HG02981 (cell line): ENCODE measurements around the gene THEMIS.
A peak's percentile ranks its signal among the peaks of the same experiment; 100 is the strongest.

Experiments
- ATAC-seq: cut with Tn5 transposase; IDR thresholded peaks from one replicate; pipeline ENCODE4 v1.9.1; 2021; ENCODE audit warnings: mild to moderate bottlenecking, moderate library complexity; ENCODE audit not compliant: unreplicated experiment

THEMIS gene

DNA sequence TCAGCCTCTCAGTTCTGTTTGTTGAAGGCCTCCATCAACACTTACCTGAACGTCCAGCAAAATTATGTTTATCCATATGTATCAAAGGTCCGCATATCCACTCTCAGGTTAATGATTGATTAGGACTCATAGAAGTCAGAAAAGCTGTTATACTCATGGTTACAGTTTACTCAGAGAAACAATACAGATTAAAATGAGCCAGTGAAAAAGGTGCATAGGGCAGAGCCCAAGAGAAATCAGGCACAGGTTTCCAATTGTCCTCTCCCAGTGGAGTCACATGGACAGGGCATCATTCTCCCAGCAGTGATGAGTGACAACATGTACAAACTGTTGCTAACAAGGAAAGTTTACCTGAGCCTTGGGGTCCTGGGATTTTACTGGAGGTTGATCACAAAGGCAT lies 36.2 kb downstream of the THEMIS start:
- no peak for ATAC-seq

DNA sequence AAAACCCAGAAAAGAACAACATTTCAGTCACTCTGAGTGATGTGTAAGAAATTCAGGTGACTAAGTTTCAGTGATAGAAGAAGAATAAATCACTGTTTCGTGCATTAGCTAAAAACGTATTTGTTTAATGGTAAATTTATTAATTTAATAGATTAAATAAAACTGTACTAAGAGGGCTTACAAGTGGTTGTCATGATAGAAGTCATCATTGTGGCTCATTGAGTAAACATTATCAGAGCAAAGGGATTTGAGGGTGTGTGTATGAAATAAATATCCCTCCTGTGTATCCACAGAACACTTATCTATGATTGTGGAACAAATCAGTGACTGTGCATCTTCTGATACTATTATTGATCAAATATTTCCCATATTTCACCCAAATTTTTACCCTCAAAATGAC lies 40.1 kb downstream of the THEMIS start:
- ATAC-seq, result no peak

DNA sequence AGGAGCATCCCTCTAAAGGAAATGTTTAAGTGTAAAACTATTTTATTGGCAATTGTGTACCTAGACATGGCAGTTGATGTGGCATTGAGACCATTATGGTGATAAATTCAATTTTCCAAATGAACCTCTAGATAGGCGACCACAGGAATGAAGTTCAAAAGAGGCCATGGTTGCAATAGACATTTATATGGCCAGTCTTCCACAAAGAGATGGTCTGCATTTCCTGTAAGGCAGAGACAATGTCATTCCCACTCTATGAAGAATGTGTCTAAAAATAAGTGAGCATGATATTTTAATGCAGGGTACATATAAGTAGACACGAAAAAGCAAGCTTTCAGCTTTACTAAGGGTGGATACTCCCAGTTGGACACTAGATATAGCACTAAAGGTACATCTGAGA lies 40.9 kb downstream of the THEMIS start:
- ATAC-seq, result no peak

DNA sequence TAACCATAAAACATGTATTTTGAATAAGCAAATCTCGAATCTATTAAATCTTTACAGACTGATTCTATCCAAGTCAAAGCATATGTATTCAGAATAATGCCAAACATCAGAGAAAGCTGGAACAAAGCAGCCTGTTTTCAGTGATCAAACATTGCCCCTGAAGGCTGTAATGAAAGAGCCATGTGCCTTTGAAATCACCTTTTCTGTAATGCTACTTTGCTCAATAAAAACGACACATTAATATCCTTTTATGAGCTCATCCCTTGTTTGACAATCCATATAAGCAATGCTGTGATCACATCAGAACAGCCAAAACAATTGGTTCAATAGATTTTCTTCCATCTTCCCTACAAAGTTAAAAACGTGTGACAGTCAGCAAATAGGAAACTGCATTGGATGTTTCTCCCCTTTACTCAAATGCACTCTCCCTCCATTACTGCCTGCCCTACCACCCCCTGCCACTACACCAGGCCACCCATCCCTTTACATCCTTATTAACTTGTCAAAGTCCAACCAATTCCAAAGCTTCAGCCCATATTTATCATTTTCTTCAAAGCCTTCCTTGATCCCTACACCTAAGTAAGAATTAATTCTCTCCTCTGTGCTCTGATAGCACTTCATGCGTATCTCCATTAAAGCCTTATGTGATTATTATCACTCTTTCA lies 42.0 kb downstream of the THEMIS start:
- ATAC-seq, result no peak

DNA sequence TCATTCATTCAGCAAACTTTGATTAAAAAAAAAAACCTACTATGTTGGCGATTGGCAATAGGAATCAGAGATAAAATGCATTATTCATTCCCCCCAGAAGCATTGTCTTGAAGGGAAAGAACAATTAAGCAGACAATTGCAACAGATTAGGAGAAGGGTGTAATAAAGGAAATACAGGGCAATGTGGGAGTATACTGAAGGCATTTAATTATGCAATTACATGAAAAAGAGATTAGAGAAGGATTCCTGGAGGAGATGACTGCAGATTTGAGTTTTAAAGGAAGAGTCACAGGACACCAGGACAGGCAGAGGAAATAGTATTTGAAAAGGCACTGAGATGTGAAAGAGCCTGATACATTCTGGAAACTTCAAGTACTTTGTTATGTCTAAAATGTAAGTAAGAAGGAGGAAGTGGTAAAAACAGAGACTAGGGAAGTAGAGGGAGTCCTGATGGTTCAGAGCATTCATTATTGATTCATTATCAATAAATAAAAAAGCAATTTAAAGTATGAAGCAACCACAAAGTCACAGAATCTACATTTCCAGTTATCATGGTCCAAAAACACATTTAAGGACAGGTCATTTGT lies 43.7 kb downstream of the THEMIS start:
- no peak for ATAC-seq

DNA sequence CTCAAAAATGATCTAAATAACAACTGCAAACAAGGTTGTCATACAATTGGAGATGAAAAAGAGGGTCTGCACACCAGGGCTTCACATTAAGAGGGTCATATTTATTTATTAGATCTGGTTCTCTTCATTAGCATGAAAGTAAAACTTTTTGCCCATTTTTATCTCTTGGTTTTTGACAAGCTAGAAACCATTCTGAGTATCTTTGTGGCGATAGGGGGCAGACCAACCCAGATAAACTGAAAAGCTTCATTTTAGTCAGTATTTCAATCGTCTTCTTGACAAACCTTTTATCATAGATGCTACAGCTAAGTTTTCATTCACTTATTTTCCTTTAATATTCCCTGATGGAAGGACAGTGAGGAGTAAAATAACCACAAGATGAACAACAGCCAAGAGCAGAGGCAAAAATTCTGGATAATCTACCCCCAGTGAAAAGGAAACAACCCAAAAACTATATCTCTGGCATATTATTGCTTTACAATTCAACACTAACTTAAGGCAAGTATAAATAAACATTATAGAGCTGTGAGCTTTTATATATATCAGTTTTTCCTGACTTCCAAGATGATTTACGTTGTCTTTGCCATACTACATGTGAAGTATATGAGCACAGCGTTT lies 45.2 kb downstream of the THEMIS start:
- ATAC-seq, result peak; percentile 51

DNA sequence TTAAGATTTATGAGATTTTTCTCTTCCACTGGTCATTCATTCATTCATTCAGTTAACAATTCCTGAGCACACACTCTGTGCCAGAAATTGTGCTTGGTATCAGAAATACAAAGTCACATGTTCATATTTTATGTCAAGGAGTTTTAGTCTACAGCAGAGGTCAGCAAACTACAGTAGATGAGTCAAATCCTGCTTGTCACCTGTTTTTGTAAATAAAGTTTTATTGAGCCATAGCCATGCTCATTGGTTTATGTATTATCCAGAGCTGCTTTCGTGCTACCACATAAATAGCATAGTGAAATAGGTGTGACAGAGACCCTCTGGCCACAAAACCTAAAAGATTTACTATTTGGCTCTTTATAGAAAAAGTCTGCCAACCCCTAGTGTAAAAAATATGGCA lies 46.8 kb downstream of the THEMIS start:
- no peak for ATAC-seq

DNA sequence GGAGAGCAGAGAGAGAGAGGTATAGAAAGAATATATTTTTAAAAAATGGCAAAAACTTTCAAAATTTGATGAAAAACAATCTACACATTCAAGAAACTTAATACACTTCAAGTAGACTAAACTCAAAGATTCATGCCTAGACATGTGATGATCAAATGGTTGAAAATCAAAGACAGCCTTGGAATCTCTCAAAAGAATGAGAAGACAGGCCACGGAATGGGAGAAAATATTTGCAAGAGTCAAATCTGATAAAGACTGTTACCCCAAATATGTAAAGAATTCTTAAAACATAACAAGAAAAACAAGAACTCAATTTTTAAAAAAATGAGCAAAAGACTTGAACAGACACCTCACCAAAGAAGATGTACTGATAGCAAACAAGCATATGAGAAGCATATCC lies 49.7 kb downstream of the THEMIS start:
- ATAC-seq, result no peak

DNA sequence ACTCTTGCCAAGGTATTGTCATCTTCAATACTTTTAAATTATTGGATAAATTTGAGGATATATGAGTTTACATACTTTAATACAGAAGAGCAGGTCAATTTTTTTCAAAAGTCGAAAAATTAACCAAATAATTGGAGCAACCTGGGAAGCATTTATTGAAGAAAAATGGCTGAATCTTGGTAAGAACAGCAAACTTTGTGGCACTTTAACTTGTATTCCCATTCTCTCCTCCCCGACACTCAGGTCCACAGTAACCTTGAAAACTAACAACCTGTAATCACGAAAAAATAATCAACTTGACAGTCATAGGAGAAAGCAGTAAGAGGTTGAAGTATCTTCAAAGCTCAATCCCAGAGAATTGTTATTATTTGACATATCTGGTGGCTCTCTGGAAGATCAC lies 55.6 kb downstream of the THEMIS start:
- ATAC-seq, result no peak

DNA sequence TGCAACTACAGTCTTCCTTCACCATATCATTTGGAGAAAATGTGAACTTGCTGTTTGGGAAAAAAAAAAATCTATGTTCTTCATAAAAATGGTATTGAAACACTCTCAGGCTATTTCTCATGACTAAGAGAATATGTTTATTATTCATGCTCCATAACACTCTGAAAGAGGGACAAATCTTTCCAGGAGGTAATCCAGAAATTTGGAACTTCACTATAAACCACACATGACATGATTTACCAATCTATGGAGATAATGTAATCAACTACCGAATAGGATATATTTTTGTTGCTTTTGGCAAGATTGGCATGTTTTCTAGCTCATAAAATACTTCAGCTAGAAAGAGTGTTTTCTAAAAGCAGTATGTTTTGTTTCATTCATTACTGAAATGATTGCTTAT lies 56.3 kb downstream of the THEMIS start:
- ATAC-seq, result no peak

DNA sequence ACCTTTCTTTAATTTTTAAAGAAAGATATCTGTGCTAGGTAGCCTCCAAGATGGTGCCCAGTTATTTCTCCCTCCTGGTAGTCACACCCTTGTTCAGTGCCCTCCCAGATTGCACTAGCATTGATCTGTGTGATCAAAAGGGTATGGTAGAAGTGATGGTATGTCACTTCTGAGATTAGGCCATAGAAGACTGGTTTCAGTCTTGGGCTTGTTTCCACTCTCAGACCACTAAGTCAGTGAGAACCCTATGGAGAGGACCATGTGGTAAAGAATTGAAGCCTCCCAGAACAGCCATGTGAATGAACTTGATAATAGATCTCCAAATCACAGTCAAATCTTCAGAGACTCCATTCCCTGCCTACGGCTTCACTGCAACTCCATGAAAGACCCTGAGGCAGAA lies 57.3 kb downstream of the THEMIS start:
- no peak for ATAC-seq

DNA sequence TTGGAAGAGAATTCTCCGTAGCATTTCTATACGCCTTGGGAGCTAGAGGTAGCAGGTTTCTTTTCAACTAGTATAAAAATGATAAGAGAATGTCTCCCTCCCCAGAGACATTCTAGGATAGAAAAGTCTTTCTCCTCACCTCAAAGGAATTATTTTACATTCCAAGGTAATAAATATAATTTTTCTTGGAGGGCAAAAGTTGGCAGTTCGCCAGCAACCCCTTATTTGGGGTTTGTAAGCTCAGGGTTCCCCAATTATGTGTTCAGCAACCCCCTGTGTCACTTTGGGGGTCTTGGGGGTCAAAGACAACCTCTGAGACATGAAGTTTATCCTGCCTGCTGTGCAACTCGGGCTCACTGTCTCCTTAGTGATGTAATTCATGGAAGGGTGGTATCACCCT lies 58.3 kb downstream of the THEMIS start:
- no peak for ATAC-seq

DNA sequence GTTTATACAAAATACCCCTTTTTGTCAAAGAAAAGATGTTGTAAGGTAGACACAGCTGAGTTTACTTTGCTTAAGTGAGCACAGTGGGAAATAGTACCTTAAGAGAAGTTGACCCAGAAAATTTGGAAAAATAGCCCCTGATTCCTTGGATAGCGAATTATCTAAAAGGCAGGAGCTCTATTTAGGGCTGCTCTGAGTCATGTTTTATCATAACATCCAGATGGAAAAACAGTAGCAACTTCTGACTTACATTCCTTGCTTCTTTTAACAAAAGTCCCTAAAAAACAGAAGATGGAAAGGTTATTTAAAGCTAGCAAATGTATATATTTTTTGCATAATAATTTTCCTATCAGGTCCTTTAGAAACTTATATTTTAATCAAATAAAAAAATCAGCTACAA lies 59.0 kb downstream of the THEMIS start:
- ATAC-seq, result no peak

DNA sequence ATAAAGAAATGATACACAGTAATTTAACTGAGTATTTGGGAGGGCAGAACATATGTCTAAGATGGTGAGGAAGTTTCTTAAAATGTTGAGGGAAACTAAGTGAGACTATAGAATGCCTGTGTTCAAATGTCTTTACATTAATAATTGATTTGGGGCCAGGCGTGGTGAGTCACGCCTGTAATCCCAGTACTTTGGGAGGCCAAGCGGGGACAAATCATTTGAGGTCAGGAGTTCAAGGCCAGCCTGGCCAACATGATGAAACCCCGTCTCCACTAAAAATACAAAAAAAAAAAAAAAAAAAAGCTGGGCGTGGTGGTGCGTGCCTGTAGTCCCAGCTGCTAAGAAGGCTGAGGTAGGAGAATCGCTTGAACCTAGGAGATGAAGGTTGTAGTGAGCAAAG lies 66.7 kb downstream of the THEMIS start:
- no peak for ATAC-seq

DNA sequence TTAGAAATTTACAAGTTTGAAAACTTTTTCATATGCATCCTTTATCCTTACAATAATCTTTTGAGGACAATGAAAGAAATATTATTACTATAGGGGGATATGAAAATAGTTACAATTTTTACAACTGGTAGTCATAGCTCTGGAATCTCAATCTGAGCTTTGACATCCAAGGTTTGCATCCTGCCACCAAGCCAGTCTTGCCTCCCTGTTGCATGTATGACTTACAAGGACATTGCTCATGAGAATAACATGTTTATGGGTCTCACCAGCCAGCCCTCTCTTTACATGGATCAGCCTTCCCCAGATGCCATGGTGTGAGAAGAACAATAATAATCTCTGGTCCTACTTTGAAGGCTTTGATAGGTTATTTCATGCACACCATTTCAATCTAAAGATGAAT lies 67.5 kb downstream of the THEMIS start:
- no peak for ATAC-seq

DNA sequence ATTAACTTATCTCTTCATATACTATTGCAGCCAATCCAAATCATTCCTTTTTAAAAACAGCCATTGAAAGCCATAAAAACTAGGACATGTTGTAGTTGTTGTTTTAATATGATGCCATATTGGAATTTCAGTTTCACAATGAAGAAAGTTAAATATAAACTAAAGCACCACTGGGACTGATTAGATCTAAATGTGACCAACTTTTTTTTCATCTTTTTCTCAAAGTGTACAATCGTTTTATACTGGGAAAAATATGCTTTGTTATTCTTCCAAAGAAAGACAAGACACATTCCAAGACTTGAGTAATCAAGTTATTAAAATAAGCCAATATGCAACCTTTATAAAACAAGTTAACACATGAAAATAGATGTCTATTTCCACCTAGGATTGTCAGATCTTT lies 68.5 kb downstream of the THEMIS start:
- no peak for ATAC-seq

DNA sequence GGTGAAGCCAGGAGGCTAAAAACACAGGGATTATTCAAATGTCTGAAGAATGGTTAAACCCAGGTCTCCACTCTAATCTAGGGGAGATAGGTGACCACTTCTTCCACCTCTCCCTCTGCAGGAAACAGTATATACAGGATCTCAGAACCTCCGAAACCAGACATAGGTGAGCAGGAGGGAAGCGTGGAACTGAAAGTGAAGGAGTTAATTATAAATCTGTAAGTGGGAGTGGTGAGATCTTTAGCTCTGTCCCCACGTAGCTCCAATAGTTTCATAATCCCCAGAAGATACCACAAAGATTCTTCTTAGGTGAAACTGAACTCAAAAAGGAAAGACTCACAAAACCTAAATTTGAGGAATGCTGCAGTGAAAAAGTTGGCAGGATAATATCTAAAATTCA lies 76.8 kb downstream of the THEMIS start:
- ATAC-seq, result peak; percentile 56

DNA sequence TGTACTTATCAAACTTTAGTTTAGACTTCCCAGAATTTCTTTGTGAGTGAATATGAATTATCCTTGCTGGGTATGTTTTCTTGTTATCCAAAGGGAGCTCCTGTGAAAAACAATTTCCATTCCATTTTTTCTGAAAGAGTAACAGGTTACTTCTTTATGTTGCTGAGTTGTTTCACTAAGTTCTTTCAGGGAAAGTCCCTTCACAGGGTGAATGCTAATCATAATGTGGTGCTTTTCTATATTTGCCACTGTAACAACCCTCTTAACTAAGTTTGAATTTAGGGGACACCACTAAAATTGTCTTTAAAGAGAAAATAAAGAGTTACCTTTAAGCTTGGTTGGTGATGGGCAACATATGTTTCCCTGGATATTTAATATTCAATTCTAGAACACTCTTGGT lies 79.4 kb downstream of the THEMIS start:
- ATAC-seq, result no peak

DNA sequence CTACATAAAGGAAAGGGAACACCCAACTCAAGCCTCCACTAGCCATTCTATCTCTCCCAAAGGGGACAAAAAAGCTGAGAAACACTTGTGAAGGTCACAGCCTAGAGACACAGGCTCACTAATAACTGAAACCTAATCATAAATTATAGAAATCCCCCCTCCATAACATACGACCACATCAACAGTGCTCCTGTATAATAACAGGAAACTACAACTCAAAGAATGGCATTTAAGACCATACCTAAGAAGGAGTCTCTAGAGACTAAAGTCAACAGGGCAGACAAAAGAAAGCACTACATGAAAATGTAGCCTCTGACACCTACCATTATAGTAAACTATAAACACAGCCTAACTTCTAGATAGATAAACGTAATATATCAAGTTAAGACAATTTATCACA lies 82.7 kb downstream of the THEMIS start:
- ATAC-seq, result no peak

DNA sequence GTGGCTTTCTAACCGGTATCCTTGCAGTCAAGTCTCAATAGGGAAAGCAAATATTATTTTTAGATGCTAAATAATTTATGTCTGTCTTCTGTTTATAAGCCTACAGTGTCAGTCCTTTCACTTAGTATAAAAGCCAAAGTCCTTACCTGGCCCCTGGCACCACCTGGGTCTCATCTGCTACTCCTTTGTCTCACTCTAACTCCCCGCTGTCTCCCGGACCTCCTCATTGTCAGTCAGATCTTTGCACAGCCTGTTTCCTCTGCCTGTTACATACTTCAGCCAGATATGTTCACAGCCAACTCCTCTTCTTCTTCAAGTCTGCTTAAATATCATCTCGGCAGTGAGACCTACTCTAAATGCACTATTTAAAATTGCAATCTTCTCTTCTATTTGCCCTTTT lies 84.2 kb downstream of the THEMIS start:
- ATAC-seq, result no peak

DNA sequence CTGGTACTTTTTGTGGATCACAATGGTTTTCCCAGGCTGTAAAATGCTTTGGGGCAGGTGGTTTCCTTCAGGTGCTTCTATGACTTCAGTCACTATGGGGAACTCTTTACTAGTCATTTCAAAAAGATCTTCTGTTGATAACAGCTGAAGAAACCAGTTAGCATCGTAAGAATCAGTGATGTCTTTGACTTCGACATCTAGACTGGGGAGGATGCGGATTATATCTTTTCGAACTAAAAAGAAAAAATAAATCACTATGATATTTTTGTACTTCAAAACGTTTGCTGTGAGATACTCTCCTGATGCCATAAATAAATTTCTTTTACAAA lies 87.2 kb downstream of the THEMIS start:
- no peak for ATAC-seq

DNA sequence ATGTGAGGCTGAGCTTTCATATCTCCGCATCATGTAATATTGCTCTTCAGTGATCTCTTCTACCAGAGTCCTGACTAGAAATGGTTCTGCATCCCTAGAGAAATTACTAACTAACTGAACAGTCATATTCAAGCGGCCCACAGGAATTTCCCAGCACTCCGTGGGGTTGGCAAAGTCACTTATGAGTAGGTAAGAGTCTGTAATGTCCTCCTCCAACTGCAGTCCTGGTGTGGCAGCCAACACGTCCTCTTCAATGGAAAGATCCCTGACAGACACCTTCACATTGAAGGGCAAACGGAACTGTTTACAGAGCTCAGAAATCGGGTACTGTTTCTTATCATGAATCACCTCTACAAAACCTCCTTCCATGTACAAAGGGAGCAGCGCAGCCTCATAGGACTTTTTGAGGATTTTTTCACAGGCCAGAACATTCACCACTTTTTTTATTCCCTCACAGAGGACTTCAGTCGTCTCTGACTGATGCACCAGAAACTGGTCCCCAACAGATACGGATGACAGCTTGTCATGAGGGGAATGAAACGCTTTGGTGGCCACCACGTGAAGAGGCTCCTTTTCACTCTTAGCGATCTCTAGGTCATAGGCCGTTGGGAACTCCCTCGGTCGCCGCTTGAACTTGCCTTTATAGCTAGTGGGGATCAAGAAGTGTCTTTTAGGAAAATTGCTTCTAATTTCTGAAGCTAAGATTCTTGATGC lies 87.7 kb downstream of the THEMIS start:
- no peak for ATAC-seq
